ENCODE data around the gene SLC16A7.

Gene SLC16A7

GRCh38 chr12:59624732-59625460 is 29.1 kb downstream of the SLC16A7 start:
- no peak for DNase-seq (ENCODE audit: low read depth in 2 of 2)

- DNase-seq (ENCODE audit: low read depth in 2 of 2): no peak
Measured at GRCh38 chr12:59626382-59626781, 30.6 kb downstream of the SLC16A7 start.

GRCh38 chr12:59627582-59627981 is 31.8 kb downstream of the SLC16A7 start:
- no peak for DNase-seq (ENCODE audit: low read depth in 2 of 2)

DNA sequence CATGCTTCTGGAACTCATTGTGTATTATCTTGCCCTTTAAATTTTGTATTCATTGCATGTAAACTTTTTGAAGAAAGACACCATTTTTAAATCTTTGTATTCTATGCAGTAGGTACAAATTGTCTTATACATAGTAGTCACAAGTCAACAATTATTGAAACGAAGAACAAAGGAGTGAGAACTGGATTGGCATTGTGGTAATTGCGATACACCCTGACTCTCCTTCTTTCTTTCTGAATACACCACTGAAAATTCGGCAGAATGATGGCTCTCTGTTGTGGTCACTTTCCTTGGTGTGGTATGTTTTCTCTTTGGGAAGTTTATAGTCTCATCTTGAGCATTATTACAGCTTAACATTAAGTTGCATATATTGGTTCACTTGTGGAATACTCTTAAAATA is 34.1 kb downstream of the SLC16A7 start:
- DNase-seq (ENCODE audit: low read depth in 2 of 2): no peak

GRCh38 chr12:59632408-59632807 is 36.6 kb downstream of the SLC16A7 start:
- no peak for DNase-seq (ENCODE audit: low read depth in 2 of 2)

GRCh38 chr12:59634254-59634653 is 38.4 kb downstream of the SLC16A7 start:
- no peak for DNase-seq (ENCODE audit: low read depth in 2 of 2)

DNA sequence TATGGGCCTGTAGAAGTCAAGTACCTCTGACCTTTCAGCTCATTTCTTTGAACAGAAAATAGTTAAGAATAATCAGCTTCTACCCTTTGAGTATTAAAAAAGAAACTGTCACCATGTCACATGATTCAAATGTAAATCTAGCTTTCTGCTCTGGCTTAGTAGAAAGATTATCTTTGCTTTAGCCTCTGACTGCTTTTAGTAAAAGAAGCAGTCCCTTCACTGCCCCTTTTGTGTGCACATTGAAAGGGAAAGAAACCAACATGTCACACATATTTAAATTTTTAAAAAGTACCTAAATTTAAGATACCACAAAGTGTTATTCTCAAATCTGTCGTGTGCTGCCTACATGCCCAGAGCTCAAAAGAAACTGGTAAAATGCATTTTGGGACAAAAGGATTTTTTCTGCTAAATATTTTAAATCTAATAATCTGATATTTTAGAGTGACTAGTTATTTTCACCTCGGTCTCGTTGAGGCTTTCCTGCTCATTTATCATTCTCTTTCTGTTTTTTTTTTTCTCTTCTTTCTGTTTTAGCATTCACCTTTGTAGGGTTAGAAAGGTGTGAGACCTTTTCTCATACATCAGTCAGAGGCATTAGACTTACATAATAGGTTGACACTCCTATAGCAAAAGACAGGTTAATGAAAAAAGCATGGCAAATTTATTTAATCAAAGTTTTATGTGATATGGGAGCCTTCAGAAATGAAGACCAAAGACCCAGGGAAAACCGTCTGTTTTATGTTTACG is 41.3 kb downstream of the SLC16A7 start:
- DNase-seq (ENCODE audit: low read depth in 2 of 2): no peak

DNA sequence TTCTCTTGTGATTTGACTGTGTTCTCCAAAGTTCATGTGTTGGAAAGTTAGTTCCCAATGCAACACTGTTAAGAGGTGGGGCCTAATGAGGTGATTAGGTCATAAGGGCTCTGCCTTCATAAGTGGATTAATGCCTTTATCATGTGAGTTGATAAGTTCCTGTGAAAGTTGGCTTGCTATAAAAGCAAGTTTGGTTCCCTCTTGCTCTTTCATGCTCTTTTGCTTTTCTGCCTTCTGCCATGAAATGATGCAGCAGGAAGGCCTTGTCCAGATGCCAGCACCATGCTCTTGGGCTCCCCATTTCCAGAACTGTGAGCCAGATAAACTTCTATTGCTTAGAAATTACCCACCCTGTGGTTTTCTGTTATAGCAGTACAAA is 41.9 kb downstream of the SLC16A7 start:
- no peak for DNase-seq (ENCODE audit: low read depth in 2 of 2)

DNA sequence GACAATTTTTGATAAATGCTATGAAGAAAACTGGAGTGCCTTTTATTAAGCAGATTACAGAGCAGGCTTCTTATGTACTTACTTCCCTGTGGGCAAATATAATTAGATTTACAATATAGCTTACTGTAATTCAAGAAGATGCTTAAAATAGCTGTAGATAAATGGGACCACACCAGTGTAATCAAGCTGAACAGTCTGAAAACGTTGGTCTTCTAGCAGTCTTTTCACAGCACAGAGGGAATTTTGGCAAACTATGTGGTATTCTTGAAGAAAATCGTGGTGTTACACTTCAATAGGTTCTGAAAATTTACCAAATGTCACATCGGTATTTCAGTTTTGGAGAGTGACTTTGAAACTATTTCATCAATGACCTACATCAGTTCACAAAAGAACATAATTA is 47.7 kb downstream of the SLC16A7 start:
- no peak for DNase-seq (ENCODE audit: low read depth in 2 of 2)

- DNase-seq (ENCODE audit: low read depth in 2 of 2): no peak
Measured at GRCh38 chr12:59645242-59645641, 49.4 kb downstream of the SLC16A7 start.

DNA sequence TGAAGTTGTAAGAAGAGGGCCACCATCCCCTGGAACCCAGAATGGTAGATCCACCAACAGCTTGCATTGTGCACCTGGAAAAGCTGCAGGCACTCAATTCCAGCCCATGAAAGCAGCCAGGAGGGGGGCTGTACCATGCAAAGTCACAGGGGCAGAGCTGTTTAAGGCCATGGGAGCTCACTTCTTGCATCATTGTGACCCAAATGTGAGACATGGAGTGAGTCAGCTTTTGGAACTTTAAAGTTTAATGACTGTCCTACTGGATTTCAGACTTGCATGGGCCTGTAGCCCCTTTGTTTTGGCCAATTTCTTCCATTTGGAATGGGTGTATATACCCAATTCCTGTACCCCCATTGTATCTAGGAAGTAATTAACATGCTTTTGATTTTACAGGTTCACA is 50.8 kb downstream of the SLC16A7 start:
- no peak for DNase-seq (ENCODE audit: low read depth in 2 of 2)

GRCh38 chr12:59649203-59649602 is 53.4 kb downstream of the SLC16A7 start:
- DNase-seq (ENCODE audit: low read depth in 2 of 2): no peak

- DNase-seq (ENCODE audit: low read depth in 2 of 2): no peak
Measured at GRCh38 chr12:59650588-59651228, 54.9 kb downstream of the SLC16A7 start.

GRCh38 chr12:59651229-59651920 is 55.5 kb downstream of the SLC16A7 start:
- DNase-seq (ENCODE audit: low read depth in 2 of 2): no peak

DNA sequence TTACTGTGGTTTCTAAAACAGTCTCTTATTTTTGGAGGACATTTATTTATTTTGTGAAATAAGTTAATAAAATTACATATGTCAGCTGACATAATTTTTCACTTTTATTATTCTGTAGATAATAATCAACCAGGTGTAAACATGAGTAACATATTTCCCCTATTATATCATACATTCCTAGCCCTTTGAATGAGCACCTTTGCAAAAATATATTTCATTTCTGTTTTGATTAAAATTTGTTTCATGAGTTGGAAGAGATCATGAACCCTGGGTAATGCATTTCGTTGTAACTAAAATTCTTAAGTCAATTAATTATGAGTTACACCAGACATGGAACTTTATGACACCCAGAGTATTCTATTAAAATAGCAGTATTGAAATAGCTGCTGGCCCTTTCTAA is 56.3 kb downstream of the SLC16A7 start:
- DNase-seq (ENCODE audit: low read depth in 2 of 2): no peak

DNA sequence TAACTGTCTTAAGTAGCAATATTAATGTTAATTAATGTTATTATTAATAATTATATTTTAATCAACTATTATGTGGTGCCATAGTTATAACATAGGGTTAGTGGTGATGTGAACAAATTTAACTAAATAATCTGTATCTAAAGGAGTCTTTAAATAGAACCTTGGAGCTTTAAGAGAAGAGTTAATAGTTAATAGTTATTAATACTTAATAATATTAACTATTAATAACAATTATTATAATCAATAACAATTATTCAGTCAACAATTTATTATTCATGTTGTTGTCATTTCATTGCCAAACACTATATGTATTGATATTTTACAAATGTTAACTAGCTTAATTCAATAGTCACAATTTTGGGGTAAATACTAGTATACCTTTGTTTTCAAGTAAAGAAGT is 58.2 kb downstream of the SLC16A7 start:
- no peak for DNase-seq (ENCODE audit: low read depth in 2 of 2)

DNA sequence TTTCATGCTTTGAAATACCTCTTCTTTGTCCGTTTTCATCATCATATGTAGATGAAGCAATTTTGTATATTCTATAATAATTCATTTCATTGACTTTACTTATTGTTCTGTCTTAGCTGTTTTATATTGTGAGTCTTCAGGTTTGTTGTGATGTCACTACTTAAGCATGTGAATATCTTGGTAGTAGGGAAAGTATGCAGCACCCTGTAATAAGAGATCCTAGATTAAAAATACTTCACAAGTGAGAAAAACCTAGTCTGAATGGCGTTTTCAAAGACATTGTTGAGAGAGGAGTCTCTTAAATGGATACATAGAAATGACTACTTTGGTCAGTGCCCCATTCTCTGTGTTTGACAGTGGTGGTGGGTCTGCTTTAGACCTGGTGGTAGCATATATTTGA is 61.4 kb downstream of the SLC16A7 start:
- no peak for DNase-seq (ENCODE audit: low read depth in 2 of 2)

DNA sequence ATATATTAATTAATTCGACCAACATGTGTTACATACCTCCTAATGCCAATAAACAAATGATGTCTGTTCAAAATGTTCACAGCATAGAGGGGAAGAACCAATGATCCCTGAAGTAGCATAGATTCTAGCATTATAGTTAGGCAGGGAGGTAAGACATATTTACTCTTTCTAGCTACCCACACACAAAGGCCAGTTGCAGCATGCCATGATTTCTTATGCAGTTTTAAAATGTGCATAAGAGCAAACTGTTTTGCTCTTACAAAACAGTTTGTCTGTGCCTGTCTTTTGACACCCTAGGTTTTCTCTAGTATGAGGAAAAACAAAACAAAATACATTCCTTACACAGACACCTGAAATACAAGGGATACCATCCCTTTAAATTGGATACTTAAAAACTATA is 61.9 kb downstream of the SLC16A7 start:
- no peak for DNase-seq (ENCODE audit: low read depth in 2 of 2)

GRCh38 chr12:59660148-59660547 is 64.3 kb downstream of the SLC16A7 start:
- DNase-seq (ENCODE audit: low read depth in 2 of 2): no peak

- no peak for DNase-seq (ENCODE audit: low read depth in 2 of 2)
Measured at GRCh38 chr12:59660921-59661597, 65.2 kb downstream of the SLC16A7 start.

- no peak for DNase-seq (ENCODE audit: low read depth in 2 of 2)
Measured at GRCh38 chr12:59664495-59664894, 68.7 kb downstream of the SLC16A7 start.

DNA sequence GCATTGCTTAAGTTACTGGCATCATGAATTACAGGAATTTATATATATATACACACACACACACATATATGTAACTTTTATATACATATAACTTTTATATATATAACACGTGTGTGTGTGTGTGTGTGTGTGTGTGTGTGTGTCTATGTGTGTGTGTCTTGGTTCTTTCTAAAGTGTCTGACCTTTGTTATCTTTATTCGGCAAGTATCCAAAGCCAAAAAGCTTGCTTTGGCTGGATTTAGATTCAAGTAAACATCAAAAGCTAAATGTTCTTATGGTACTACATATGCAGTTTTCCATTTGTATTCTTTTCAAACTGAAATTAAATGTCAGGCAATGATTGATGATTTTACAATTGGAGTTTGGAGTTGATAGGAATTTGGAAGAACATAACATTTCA is 69.9 kb downstream of the SLC16A7 start:
- no peak for DNase-seq (ENCODE audit: low read depth in 2 of 2)

Measured in stimulated activated CD4-positive, alpha-beta T cell treated with anti-CD3 and anti-CD28 coated beads, Interleukin-4, amount 100 ng/mL, for 48 hours (primary cell).